SIG-M5 treated with dmso at 0.1 percent for 504 hours (cell line): ENCODE data around the gene RECK.
"Not testable (repeated sequence)": the region's sequence is repeated elsewhere in the genome, so short reads cannot be mapped to it uniquely, and the experiment has no call there.

Experiments used
- DNase-seq: peaks from one replicate; lab custom pipeline; 2025; ENCODE audit not compliant: unreplicated experiment; lab: John Stamatoyannopoulos, UW

RECK gene

GRCh38 chr9:36110434-36110833, 73.7 kb downstream of the RECK start:
- DNase-seq = no peak

GRCh38 chr9:36112516-36112915, 75.8 kb downstream of the RECK start:
- DNase-seq = no peak

- DNase-seq = no peak
Measured at GRCh38 chr9:36113999-36114398, 77.3 kb downstream of the RECK start.

- DNase-seq = no peak
Measured at GRCh38 chr9:36116593-36116992, 79.9 kb downstream of the RECK start.

DNA sequence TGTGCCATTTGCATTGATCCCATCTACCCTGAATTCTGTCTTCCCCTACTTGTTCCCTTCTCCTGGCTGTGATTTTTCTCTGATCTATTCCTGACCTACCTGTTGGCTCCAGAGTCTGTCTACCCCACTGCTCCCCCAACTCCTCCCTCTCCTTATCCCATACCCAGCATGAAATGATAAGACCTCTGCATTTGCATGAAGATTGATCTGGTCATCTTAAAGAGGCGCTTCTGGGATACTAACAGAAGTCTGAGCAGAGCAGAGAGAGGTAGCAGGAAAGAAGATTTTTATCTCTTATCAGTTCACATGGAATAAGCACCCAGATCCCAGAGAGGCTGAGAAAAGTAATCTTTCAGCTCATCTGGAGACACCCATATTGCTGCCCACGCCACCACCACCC, 81.5 kb downstream of the RECK start:
- no peak for DNase-seq

GRCh38 chr9:36118706-36119105, 82.0 kb downstream of the RECK start:
- DNase-seq = no peak

- DNase-seq = no peak
Measured at GRCh38 chr9:36119476-36119875, 82.8 kb downstream of the RECK start.

DNA sequence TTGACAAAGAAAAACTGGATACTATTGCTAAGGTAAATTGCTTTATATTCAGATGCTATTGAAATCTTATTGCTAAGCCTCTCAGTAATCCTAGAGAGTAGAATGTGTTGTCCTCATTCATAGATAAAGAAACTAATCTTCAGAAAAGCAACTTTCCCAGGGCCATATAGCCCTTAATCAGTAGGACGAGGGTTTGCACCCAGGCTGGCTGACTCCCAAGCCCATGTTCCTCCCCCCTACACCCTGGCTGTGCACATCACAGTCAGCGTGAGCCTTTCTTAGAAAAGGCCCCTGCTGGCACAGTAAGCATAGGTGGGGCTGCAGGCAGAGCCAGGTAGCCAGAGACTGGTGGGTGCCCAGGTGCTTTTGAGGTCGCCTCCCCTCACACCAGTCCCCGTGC, 84.0 kb downstream of the RECK start:
- no peak for DNase-seq

- DNase-seq = no peak
Measured at GRCh38 chr9:36121971-36122370, 85.3 kb downstream of the RECK start.

- DNase-seq = peak; percentile 30
Measured at GRCh38 chr9:36123515-36123914, 86.8 kb downstream of the RECK start.

DNA sequence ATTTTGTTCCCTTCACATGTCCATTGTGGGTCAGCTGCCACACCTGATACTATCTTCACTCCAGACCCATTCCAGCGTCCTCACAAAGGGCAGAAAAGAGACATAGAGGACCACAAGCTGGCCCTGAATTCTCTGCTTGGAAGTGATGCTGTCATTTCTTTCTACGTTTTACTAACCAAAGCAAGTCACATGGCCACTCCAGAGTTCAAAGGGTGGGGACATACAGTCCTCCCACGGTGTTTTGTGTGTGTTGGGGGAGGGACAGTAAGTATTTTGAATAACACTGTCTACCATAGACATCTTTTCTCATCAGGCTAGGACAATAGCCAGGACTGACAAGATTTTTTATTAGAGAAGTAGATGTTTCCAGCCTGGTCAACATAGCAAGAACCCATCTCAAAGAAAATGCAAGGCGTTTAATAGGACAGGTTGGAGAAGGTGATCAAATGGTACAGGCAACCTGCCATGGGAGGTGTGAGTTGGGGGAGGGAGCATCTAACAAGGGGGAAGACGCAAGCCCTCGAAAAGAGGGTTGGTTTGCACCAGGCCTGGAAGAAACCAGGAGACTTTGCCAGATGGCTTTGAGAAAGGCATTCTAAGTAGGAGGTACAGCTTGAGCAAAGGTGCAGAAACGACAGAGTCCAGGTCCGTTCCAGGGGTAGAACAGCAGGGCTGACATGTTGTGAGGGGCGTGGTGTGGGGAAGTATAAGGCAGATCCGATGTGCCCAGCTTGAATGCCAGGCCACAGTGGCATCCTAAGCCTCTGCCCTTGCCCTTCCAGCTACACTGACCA, 88.5 kb downstream of the RECK start:
- DNase-seq = no peak

DNA sequence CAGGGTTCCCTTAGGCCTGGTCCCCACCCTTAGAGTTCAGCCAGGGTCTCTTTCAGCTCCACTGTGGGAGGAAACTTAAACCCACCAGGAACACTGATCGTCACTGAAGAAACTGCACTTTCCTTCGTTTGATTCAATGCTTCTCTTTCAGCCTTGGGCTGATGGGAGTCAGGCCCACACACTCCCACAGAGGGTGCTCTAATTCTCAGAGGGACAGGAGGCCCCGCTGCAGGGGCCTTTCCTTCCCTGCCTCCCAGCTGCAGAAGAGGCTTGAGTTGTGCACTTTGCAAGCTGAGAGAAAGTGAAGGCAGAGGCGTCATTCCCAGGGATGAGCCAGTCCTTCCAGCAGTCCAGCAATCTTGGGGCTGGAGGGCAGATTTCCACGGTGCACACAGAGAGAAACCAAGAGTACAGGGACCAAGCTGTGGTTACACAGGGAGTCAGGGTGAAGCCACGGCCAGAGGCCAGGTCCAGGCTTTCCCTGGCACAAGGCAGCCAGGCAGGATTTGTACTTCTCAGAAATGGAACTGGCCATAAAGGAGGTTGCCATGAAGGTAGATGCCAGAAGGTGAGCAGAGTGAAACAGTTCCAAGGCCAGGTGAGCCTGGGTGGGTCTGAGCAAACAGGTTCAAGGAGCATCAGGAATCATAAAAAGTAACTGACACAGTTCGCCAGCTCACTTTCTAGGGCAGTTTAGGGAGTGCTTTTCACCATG, 89.5 kb downstream of the RECK start:
- no peak for DNase-seq

DNA sequence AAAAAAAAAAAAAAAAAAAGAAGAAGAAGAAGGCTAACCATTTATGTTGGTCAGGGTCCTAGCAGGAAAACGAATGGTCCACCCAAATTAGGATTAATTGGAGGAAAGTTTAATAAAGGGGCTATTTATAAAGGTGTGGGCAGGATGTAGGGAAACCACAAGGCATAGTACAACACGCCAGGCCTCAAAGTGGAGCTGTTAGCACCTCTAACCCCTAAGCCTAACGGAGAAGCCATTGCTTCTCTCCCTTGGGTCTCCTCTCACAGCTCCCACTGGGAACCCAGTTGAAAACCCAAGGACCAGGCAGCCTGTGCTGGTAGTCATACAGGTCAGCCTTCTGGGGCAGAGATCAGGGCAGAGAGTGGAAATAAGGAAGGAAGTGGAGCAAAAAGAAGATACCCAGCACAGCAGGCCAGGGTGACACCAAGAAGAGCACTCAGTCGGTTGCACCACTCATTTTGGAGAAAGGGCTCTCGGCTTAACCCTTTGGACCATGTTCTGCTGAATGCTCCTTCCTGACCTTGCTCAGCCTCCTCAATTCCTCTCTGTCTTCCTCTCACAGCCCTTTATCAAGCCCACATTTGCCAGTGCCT, 91.0 kb downstream of the RECK start:
- peak; percentile 74 for DNase-seq

DNA sequence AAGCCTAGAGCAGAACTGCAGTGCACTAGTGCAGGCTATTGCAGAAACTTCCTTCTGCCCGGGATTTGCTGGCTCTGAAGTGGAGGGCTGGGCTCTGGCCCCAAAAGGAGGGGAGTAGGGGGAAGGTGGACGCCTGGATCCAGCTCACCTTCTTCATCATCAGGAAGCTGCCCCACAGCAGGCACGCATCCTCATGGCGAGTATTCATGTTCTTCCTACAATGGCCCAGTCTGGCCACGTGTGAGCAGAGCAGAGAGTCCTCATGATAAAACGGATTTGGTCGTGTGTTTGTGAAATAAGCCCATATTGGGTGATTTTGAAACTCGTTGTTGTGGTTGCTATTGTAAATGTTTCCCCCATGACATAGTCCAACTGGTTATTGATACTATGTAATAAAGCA, 91.6 kb downstream of the RECK start:
- peak; percentile 73 for DNase-seq

DNA sequence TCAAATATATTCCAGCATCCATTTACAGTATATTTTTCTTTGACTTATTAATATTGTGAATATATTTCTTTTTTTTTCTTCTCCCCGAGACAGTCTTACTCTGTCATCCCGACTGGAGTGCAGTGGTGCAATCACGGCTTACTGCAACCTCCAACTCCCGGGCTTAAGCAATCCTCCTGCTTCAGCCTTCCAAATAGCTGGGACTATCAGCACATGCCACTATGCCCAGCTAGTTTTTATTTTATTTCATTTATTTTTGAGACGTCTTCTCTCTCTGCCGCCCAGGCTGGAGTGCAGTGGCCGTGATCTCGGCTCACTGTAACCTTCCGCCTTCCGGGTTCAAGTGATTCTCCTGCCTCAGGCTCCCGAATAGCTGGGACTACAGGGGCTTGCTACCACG, 92.4 kb downstream of the RECK start:
- peak; percentile 31 for DNase-seq

- DNase-seq = not testable (repeated sequence)
Measured at GRCh38 chr9:36131666-36132065, 95.0 kb downstream of the RECK start.

DNA sequence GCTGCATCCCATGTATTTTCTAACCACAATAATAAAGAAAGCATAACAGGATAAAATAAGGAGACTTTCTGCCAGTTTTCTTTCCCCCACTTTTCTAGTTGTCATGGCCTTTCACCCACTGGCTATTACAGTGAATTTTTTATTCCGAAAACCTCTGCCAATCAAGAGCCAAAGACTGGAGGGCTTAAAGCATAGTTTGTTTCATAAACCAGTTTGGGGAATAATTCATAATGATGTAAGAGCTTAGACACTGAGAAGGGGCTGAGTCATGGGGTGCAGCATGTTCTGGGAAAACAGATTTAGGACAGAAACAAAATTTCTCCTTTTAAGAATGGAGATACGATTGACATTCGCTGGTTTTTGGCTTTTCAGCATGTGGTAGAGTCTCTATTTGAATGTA, 95.4 kb downstream of the RECK start:
- no peak for DNase-seq

DNA sequence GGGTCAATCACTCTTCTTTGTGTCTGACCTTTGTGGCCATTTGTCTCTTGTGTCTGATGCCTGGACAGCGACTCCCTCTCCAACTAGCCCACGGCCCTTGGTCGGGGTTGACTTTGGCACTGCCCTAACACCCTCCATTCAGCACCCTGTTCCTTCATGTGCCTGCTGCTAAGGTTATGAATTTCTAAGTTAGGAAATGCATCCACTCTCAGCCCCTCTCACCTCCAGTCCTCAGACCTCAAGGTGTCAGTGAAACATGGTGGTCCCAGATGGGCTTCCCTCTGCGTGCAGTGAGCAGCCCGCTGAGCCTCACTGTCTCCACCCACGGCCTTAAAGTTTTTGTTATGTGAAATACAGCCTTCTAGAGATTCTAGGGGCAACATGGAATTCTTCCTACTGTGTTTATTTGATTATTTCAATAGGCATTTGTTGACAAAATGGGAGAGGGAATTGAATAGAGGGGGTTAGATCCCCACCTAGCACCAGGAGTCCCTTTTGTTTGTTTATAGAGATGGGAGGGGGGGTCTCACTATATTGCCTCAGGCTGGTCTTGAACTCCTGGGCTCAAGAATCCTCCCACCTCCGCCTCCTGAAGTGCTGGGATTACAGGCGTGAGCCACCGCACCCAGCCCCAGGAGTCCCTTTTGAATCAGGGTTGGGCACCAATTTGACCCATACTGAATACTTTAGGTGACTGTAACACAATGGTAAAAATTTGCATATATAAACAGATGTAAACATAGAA, 98.2 kb downstream of the RECK start:
- no peak for DNase-seq

GRCh38 chr9:36135741-36136271, 99.1 kb downstream of the RECK start:
- DNase-seq = no peak

DNA sequence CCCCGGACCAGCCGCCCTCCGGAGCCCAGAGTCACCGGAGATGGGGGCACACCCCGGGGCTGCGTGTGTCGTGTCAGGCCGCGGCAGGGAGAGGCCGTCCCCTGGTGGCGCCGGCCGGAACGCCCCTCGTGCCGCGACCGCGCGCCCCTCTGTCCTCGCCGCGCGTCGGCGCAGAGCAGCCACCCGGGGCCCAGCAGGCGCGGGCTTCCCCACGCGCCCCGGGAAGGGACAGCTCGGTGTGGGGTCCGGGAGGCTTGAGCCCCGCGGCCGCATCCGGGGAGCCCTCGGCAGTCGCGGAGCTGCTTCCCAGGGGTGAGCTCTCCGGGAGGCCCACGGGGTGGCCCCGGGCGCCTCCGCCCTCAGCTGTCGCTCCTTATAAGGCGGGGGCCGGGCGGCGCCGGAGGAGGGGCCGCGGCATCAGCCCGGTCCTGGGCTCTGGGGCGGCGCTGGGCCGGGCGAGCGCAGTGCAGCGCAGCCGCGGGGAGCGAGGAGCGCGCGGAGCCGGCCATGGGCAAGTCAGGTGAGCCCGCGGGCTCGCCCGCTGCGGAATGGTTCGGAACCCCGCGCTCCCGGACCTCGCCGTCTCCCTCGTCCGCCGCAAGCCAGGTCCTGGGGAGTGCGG, 99.7 kb downstream of the RECK start, which contains the start of gene GLIPR2:
Gene GLIPR2, plus strand, starts transcription at position 462 of the 622 bp plus-strand sequence. Its CDS starts 46 bp downstream, at position 508.
- peak; percentile 65 for DNase-seq
